IPS DF 19.7 (cell line): Measurements from ENCODE around the gene GRPR.
"Not testable (repeated sequence)": the region's sequence is repeated elsewhere in the genome, so short reads cannot be mapped to it uniquely, and the experiment has no call there.

Experiments used
- DNase-seq: peaks from one replicate; pipeline ENCODE4 v3.0.0-alpha.2; 2013; ENCODE audit warnings: low read depth, low spot score

Gene GRPR

DNA sequence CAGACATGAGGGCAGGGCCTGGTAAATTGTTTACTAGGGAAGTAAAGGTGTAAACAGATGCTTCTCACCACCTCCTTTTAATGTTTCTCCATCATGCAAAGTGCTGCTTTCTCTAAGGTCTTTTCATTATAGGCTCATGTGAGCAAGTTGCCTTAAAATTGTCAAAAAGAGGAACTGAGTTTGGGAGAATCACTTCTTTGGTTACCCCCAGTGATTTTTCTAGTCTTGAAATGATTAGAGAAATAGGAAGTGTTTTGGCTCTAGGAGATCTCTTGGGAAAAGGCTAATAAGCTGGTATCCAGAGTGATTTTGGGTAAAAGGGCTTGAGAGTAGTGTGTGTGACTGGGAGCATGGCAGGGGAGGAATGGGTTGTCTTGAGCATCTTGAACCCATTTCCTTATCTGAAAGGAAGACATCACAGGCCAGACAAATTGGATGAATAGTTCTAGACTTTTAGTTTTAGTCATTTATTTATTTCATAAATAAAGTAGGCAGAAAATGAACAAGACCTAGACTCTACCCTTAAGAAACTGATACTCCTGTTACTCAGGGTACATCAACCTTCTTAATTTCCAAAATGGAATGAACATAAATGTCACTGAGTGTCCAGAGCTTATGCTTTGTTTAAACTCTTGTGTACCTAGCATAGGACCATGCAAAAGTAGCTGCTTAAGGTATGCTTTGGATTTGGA, 14.2 kb downstream of the GRPR start:
- no peak for DNase-seq

DNA sequence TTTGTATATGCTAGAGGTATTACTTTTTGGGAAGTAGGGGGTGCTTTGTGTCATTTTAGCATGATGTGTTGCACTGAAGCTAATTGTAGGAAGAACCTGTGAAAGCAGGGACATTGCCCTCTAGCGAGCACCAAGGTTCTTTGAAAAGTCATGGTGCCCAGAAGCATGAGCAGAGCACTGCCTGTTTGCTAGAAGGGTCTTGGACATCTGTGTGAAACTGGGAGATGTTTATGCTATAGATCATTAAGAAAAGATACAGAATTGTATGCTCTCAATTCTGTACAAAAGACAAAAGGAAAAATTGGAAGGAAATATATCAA, 14.7 kb downstream of the GRPR start:
- DNase-seq = no peak

DNA sequence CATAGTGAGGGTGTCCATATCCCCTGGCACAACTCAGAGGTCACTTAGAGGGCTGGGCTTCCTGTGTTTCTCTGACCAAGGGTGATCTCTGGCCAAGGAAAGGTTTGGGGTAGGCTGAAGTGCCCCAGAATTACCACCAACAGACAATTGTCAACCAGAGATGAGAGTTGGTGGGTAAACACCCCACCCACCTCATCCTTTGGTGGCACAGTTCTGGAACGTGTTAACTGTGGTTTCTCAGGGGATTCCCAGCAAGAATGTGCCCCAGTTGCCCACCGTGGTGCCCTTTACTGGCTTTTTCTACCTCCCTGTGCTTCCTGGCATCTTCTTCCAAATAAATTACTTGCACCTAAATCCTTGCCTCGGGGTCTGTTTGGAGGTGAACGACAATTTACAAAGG, 17.1 kb downstream of the GRPR start:
- no peak for DNase-seq

DNA sequence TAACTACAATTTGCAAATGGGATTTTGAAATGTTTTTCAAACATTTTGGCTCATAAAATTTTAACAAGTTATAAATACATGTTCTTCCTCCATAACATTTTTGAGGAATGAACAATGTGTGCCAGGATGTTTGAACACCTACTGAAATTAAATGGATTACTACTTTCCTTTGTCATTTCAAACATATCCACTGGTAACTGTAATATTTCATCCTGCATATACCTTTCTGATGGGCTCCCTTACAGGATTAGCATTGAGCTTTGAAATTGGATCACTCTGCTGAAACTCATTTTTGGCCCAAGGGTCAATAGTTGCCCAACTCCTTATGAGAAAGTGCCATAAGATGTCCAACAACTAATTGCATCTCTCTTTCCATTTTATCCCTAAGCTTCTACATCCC, 17.6 kb downstream of the GRPR start:
- no peak for DNase-seq

DNA sequence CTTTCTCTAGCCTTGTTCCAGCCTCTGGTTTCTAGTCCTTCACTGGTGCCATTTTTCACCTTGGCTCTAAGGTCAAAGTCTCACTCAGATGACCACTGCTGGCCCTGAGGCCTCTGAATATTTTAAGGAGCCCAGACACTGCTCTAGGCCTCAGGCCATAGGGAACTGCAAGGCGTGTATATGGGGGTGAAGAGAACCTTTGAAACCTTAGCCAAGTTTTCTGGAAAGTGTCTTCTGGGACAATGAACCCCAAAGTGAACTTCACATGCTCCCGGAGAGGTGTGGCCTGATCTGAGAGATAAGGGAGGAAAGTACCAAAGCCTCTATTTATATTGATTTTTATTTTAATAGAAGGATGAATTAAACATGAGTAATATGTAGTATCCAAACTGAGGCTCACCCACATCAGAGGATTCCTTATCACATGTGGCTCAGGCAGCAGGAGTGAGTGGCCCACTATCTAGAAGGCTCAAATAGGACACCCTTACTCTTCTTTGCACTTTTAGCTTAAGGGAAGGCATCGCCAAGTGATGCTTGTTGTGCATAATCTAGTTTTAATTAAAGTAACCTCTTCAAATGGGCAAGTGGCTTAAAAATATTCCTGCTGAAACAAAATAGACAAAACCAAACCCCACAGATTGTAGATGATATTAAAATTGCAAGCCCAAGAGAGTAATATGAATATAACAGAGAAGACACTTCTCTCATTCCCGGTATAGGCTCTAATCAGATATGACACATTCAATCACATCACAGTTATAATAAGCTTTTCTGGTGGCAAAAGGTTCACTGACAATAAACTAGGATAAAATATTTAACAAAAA, 18.3 kb downstream of the GRPR start:
- no peak for DNase-seq

DNA sequence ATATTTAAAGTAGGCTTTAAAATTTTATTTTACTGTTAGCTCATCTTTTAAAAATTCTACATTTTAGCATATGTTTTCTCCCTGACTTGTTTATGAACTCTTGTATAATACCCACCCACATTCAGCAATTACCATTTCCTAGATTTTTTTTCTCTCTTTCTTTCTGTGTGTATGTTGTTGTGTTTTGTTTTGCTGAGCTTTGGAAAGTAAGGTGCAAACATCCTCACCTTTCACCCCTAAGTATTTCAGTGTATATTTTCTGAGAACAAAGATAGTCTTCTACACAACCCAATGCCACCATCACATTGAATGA, 18.8 kb downstream of the GRPR start:
- DNase-seq = no peak

DNA sequence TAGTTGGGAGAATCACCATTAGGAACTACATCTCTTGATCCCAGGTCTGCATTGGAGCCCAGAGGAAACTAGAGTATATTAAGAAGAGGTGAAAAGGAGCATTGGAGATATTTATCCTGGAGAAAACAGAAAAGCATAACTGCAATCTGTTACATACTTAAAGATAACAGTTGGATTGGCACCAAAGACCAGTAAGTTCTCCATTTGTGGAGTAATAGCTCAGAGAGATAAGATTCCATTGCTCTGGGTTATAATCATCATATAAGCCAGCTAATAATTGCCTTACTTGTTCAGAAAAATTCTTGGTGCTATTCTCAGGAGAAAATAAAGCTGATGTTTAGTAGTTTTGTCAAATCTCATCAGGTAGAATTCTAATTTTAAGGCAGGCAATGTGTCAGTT, 20.6 kb downstream of the GRPR start:
- no peak for DNase-seq

DNA sequence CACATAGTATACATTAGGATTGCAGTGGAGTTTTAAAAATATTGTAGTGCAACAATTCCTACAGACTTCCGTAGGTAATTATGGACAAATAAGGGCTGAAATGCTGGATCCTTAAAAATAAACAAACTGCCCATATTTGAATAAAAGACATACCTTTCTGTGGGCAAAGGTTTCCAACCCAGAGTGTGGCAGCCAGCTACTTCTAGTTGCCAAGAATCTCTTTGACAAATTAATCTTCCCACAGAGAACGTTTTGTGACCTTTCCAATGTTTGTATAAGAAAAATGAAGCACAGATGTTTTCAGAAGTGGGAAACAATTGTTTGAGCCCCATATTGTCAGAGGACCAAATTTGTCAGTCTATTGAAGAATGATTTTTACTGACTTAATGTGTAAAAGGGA, 21.1 kb downstream of the GRPR start:
- no peak for DNase-seq

DNA sequence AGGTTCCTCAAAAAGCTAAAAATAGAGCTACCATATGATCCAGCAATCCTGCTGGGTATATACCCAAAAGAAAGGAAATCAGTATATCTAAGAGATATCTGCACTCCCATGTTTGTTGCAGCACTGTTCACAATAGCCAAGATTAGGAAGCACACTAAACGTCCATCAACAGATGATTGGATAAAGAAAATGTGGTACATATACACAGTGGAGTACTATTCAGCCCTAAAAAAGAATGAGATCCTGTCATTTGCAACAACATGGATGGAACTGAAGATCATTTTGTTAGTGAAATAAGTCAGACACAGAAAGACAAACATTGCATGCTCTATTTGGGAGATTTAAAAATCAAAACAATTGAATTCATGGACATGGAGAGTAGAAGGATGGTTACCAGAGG, 21.7 kb downstream of the GRPR start:
- DNase-seq = not testable (repeated sequence)

DNA sequence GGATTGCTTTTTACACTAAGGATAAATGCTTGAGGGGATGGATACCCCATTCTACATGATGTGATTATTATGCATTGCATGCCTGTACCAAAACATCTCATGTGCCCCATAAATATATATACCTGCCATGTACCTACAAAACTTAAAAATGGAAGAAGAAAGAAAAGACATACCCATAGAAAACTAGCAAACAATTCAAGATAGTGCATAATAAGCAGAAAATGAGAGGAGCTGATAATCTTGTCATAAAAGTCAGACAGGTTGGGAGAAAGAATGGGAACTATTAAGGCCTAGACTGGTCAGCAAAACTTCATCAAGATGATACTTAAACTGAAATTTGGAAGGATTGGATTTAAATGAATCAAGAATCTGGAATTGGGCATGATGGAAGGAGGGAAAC, 22.3 kb downstream of the GRPR start:
- no peak for DNase-seq

DNA sequence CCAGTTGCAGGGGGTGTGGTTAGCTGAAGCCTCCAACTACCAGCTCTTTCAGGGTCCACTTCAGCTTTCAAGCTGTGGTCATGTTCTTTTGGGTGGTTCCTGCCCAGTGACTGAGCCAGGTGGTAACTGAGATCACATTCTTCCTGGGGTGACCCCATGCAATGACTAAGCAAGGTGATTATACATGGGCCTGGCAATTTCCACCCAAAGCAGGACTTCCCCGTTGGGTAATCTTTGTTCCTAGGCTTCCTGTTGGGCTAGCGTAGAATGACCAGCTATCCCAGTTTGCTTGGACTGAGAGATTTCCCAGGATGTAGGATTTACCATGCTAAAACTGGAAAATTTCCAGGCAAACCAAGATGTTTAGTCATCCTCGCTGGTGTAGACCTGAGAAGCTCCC, 25.5 kb downstream of the GRPR start:
- DNase-seq = no peak

DNA sequence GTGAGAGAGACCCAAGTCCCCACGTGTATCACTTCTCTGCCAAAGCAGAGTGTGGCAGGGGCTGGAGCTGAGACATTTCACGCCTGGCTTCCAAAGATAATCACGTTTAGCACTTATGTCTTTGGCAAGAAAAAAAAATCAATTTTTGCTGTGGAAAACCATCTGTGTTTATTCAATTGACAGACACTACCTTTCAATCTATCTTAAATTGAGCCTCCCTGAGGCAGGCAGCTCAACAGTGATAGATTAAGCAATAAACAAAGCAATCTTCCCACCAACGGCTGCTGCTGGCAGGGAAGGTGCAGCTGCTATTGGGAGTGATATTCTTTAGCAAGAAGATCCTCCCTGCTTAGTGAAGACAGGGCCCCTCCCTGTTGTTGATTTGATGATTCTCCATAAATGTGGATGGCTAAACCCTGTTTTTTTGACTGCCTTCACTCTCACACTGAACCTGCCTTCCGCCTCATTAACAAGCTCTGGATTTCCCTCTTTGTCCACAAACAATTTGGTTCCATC, 32.3 kb downstream of the GRPR start:
- no peak for DNase-seq

DNA sequence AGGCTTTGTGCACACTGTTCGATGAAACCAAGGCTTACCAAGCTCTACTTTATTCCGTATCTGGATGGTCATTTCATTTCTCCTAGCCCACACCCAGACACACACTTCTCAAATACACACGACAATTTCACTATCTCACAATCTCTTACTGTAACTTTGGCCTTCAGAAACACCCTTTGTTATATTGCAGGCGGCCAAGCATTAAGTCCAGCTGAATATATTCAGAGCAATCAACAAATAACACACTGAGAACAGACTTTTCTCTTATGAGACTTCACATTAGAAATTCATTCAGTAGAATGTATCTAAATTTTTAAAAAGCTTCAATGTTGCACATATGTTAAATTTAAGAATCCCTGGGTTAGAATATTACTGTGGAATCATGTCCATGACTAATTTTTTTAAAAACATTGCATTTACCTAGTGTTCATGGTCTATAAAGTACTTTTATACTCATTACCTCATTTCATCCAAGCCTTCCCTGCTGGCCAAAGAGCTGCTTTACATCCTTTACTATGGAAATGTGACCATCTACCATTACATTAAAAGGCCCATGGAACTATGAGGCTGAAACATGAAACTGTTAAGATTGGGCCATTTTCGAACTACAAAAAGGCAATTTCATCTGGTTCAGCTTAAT, 33.4 kb downstream of the GRPR start:
- DNase-seq = no peak

DNA sequence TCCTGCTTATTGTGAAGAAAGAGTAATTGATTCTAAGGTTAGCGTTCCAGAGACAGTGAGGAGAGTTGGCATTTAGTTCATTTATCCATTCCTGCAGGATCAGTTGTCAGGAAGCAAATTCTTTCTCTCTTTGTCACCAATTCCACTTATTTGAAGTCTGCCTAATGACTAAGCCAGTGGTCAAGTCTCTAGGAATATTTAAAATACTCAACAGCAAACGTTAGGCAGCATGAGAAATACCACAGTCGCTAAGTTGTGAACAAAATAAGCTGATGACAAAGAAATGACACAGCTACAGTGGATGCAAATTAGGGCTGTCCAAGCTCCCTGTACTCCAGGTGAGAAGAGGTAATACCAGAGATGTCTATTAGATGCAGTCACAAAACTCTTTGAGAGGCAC, 37.4 kb downstream of the GRPR start:
- DNase-seq = no peak

DNA sequence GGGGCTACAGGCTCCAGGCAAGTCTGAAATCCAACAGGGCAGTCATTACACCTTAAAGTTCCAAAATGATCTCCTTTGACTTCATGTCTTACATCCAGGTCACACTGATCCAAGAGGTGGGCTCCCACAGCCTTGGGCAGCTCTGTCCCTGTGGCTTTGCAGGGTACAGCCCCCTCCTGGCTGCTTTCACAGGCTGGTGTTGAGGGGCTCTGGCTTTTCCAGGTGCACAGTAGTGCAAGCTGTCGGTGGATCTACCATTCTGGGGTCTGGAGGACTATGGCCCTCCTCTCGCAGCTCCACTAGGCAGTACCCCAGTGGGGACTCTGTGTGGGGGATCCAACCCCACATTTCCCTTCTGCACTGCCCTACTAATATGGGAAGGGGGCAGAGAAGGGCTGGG, 37.8 kb downstream of the GRPR start:
- DNase-seq = not testable (repeated sequence)

DNA sequence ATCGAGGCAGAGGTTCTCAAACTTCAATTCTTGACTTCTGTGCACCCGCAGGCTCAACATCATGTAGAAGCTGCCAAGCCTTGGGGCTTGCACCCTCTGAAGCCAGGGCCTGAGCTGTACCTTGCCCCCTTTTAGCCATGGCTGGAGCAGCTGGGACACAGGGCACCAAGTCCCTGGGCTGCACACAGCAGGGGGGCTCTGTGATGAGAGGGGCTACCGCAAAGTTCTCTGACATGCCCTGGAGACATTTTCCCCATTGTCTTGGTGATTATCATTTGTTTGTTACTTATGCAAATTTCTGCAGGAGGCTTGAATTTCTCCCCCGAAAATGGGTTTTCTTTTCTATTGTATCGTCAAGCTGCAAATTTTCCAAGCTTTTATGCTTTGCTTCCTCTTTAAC, 39.0 kb downstream of the GRPR start:
- no peak for DNase-seq

DNA sequence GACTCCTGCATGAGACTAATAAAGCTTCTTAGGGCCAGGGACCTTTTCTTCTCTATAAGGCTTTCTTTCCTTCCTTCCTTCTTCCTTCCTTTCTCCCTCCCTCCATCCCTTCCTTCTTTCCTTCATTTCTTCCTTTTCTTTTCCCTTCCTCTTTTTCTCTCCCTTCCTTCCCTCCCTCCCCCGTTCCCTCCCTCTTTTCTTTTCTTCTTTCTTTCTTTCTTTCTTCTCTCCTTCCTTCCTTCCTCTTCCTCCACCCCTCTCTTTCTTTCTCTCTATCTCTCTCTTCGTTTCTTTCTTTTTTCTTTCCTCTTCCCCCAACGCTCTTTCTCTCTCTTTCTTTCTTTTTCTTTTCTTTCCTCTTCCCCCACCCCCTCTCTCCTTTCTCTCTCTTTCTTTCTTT, 41.4 kb downstream of the GRPR start:
- DNase-seq = no peak

DNA sequence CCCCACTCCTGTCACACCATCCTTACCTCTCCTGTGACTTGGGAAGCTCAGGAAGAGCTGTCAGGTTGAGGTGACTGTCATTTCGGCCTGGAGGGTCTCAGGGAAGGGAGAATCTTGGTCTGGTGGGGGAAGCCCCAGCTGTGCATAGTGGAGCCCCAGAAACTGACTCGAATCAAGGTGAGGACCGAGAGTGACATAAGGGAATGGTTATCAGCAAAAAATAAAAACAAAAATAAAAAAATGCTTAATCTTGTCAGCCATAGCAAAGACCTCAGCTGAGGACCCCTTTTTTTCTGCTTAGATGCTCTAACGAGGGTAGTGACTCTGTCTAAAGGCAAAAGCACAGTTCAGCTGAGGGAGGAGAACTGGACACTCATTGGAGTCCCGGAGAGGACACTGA, 43.8 kb downstream of the GRPR start, which contains the start of gene MAGEB17:
MAGEB17 (plus strand) TSS at position 301 of the 400 bp plus-strand sequence. CDS start 2,902 bp downstream, outside the sequence.
- no peak for DNase-seq

DNA sequence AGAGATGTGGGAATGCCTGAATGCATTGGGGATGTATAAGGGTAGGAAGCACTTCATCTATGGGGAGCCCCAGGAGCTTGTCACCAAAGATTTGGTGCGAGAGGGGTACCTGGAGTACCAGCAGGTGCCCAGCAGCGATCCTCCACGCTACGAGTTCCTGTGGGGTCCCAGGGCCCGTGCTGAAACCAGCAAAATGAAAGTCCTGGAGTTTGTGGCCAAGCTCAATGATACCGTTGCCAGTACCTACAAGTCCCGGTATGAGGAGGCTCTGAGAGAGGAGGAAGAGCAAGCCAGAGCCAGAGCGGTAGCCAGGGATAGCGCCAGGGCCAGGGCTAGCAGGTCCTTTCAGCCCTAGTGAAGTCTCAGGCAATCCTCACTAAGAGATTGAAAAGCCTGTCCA, 47.7 kb downstream of the GRPR start:
- no peak for DNase-seq

DNA sequence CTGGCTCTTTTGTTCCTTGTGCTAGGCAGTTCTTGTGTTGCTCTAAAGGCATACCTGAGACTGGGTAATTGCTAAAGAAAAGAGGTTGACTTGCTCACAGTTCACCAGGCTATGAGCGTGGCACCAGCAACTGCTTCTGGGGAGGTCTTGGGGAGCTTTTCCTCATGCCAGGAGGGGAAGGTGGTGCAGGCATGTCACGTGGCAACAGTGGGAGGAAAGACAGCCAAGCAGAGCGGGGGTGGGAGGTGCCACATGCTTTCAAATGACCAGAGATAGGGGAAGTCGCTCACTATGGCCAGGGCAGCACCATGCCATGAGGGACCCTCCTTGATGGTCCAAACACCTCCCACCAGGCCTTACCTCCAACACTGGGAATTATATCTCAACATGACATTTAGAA, 48.6 kb downstream of the GRPR start:
- DNase-seq = no peak

DNA sequence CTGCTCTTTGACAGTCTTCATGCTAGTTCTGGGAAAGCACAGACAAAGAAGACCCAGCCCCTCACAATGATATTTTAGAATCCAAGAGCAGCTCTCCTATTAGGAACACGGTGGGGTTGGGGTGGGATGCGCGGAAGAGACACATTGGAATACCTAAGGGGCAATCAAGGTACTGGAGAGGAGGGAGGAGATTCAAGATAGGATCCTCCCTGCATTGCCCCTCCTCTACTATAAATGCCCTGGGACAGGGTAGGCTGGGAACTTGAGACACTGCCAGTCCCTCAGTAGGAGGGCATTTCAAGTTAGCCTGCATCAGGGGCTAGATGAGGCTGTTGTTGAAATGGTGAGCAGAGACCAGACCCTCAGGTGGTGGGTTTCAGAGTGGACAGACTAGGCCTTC, 49.0 kb downstream of the GRPR start:
- no peak for DNase-seq

DNA sequence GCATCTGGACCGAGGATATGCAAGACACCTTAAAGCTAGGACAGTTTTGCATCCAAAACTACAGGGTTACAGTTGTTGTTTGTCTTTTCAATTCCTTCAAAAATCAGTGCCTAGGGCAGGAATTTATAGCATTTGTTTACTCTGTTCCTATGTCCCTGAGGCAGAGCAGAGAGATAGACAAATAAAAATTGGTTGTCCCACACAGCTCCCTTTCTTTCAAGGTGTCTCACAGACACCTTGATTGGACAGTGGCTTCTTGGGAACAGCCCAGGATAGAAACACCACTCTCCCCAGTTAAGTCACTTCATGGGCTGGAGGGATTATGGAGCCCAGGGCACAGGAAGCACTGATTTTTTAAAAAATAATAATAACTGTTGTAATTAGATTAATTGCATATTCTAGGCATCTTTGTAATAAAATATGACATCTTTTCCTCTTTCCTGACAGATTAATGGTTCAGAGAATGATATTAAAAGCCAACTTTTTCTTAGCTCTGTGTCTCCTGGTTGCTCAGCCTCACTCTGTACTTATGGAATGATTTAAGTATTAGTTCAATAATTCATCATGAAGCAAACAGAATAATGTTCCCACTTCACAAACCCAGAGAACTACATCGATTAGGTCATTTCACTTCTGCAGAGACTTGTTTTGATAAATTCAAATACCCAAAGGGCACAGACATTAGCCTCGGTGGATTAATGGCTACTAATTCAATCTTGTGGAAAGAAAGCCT, 52.1 kb downstream of the GRPR start:
- DNase-seq = no peak
